ENCODE measurements around the gene NOL4L. TPM values are rescaled to one million over a fixed set of nuclear protein-coding genes. Genes with fewer than 3 reads are reported as not detected.

The NOL4L gene
- total RNA-seq, 1 experiment from 2014 or later, result 31.7 TPM

- Histone ChIP-seq H3K23ac (ENCODE audit: insufficient read length, low read depth, low read length) (no peak overlapping the region), H3K4me2 (ENCODE audit: insufficient read depth, insufficient read length, low read length) (no peak overlapping the region), H3K4ac (ENCODE audit: low read depth, low read length) (no peak overlapping the region), H2AFZ (ENCODE audit: low read length) (no peak overlapping the region), H3K14ac (ENCODE audit: insufficient read depth, low read length) (no peak overlapping the region; the same call in 1 of the 2 replicates), H2BK5ac (ENCODE audit: insufficient read length, low read length) (no peak overlapping the region), H3K79me2 (ENCODE audit: insufficient read depth, low read length) (no peaks in the 10 kb centered on the region), H3K9me3 (ENCODE audit: control insufficient read depth, low read depth, low read length) (no peaks in the 10 kb centered on the region), H4K5ac (ENCODE audit: insufficient read length, low read depth, low read length) (no peak overlapping the region), H3K79me1 (ENCODE audit: insufficient read depth, low read depth, low read length, poor library complexity, severe bottlenecking) (no peaks in the 10 kb centered on the region), H3K9ac (ENCODE audit: extremely low read depth, insufficient read length, low read length) (no peak overlapping the region), H4K20me1 (ENCODE audit: control insufficient read depth, insufficient read depth, insufficient read length) (no peaks in the 10 kb centered on the region), H3K56ac (ENCODE audit: insufficient read length, low read depth, low read length) (no peak overlapping the region), H3T11ph (ENCODE audit: low read length) (no peak overlapping the region), H2BK15ac (ENCODE audit: low read depth, low read length) (no peak overlapping the region), H3K27me3 (ENCODE audit: insufficient read depth, low read length) (no peaks in the 10 kb centered on the region), H3K18ac (ENCODE audit: insufficient read length, low read depth, low read length) (no peak overlapping the region), H2BK12ac (ENCODE audit: insufficient read length, low read depth, low read length) (no peak overlapping the region), H2AK5ac (ENCODE audit: insufficient read length, low read length) (no peak overlapping the region), H3K27ac (ENCODE audit: insufficient read length, low read depth, low read length) (no peak overlapping the region), H3K23me2 (ENCODE audit: insufficient read length, low read depth, low read length, poor library complexity, severe bottlenecking) (no peaks in the 10 kb centered on the region), H2BK120ac (ENCODE audit: low read depth, low read length, poor library complexity, severe bottlenecking) (no peak overlapping the region), H4K8ac (replicated peaks; ENCODE audit: insufficient read length, low read depth, low read length) (no peak overlapping the region), H2BK20ac (ENCODE audit: low read depth, low read length, poor library complexity, severe bottlenecking) (no peak overlapping the region), H3K4me1 (ENCODE audit: insufficient read depth, low read length) (no peaks in the 10 kb centered on the region), H4K91ac (ENCODE audit: insufficient read length, low read depth, low read length) (no peak overlapping the region)
- no CpG with 5 or more reads among the region's 9 CpGs for WGBS (ENCODE audit: extremely low coverage, insufficient read length, low lambda C conversion rate)
- H3K9me3 Mint-ChIP-seq, result no peaks in the 10 kb centered on the region
- H3K4me1 Mint-ChIP-seq, result peaks cover 11 to 17% of the 10 kb centered on the region in 2 experiments
- H3K27ac Mint-ChIP-seq, result peak overlapping the region in 1 of 3 experiments; percentile 80; a peak in 1 of 7 replicates
- no peak for TF ChIP-seq CTCF (conservative IDR thresholded peaks at IDR 0.05)
- DNase-seq, result no peak
- peaks cover 18% of the 10 kb centered on the region for H3K27me3 Mint-ChIP-seq (ENCODE audit: low read depth)
- no peak overlapping the region; a peak in 1 of 5 replicates for H3K4me3 Mint-ChIP-seq
- H3K36me3 Mint-ChIP-seq (ENCODE audit: insufficient read depth in 1 of 3, low read depth in 3 of 3), result no peaks in the 10 kb centered on the region
These were observed 13.6 kb downstream of the NOL4L start for GRCh38 chr20:32571566-32571965.
